GDM1 (cell line): ENCODE results near the gene MYADML2.

Experiments
- DNase-seq: peaks from one replicate; lab custom pipeline; 2025; lab: John Stamatoyannopoulos, UW

MYADML2 gene

GRCh38 chr17:81911277-81911961, 35.6 kb downstream of the MYADML2 start, which contains the start of gene PCYT2:
PCYT2 (minus strand) TSS chr17:81911399; CDS start chr17:81911355, 44 bp downstream.
- peak; percentile 72 for DNase-seq

- no peak for DNase-seq
These were observed 36.2 kb downstream of the MYADML2 start for GRCh38 chr17:81910840-81911276.

- DNase-seq = no peak
These were observed 36.8 kb downstream of the MYADML2 start for GRCh38 chr17:81909966-81910839.

- no peak for DNase-seq
These were observed 37.8 kb downstream of the MYADML2 start for GRCh38 chr17:81909231-81909630.

- no peak for DNase-seq
These were observed 38.2 kb downstream of the MYADML2 start for GRCh38 chr17:81908793-81909192.

GRCh38 chr17:81907219-81908145, 39.6 kb downstream of the MYADML2 start:
- no peak for DNase-seq

- DNase-seq = no peak
These were observed 40.4 kb downstream of the MYADML2 start for GRCh38 chr17:81906476-81907218.

GRCh38 chr17:81905993-81906392, 41.0 kb downstream of the MYADML2 start:
- no peak for DNase-seq

GRCh38 chr17:81905424-81905875, 41.6 kb downstream of the MYADML2 start:
- no peak for DNase-seq

GRCh38 chr17:81904600-81905423, 42.2 kb downstream of the MYADML2 start:
- DNase-seq = no peak

GRCh38 chr17:81903896-81904599, 43.0 kb downstream of the MYADML2 start:
- no peak for DNase-seq

- no peak for DNase-seq
These were observed 43.6 kb downstream of the MYADML2 start for GRCh38 chr17:81903415-81903831.

GRCh38 chr17:81902653-81903414, 44.2 kb downstream of the MYADML2 start:
- no peak for DNase-seq

GRCh38 chr17:81902023-81902652, 44.9 kb downstream of the MYADML2 start, which contains the start of gene NPB:
NPB (plus strand) TSS chr17:81902238; CDS start chr17:81902278, 40 bp downstream.
- no peak for DNase-seq

GRCh38 chr17:81901167-81902022, 45.6 kb downstream of the MYADML2 start:
- DNase-seq = no peak

- no peak for DNase-seq
These were observed 46.7 kb downstream of the MYADML2 start for GRCh38 chr17:81900181-81900820.
